ENCODE measurements around the gene CAMK2A. TPM values are rescaled to one million over a fixed set of nuclear protein-coding genes. Genes with fewer than 3 reads are reported as not detected.

The CAMK2A gene
- total RNA-seq, 6 donors from 2014 or later = 0.29 to 2.4 (median 1.8) TPM; not detected in 1

DNA sequence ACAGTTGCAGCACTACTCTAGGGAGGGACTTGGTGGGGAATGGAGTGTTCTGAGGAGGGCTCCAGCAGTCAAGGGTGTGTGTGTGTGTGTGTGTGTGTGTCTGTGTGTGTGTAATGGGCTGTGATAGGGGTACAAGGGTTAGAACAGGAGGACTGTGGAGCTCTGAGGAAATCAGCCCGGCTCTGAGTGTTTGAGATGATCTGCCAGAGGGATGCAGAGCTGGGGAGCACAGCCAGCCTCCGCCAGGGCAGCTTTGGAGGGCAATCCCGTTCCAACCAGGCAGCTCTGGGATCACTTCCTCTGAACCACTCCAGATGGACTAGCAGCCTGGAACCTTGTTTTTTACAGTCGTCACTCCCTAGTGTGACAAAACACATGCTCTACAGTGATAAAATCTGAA, 102.7 kb downstream of the CAMK2A start:
- ATAC-seq (ENCODE audit: low FRiP score in 2 of 2) (no peak), DNase-seq (no peak)
- TF ChIP-seq POLR2A (IDR thresholded peaks at IDR 0.05) = no peak
- TF ChIP-seq EP300 (IDR thresholded peaks at IDR 0.05) = no peak
- no peak for TF ChIP-seq POLR2AphosphoS5 (IDR thresholded peaks at IDR 0.05)
- no peak for TF ChIP-seq CTCF (IDR thresholded peaks at IDR 0.05)
- Histone ChIP-seq H3K27me3 (peaks cover 0 to 12% (median 4%) of the 10 kb centered on the region in 4 donors), H3K4me3 (no peak overlapping the region), H3K27ac (no peak overlapping the region), H3K9me3 (no peaks in the 10 kb centered on the region), H3K36me3 (no peaks in the 10 kb centered on the region), H3K4me1 (peaks cover 0 to 6% (median 3%) of the 10 kb centered on the region in 4 donors)
- 55 to 58% methylated on average over 3 to 4 of the region's 4 CpGs for WGBS, 2 donors

DNA sequence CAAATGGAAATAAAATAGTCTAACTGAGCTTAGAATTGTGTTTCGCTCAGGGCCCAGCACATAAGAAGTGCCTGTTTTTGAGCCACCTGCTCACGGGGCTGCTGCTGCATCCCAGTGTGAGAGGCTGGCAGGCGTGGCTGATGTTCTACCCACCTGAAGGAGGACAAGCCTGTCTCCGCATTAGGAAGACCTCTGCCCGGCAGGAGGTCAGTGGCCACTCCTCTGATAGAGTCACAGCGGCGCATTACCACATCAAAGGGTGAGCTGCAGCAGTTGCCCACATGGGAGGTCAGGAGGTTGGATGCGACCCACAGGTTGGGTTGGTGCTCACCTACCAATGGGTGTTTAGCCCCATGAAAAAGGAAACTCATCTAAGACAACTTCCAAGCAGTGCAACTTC, 103.4 kb downstream of the CAMK2A start:
- Histone ChIP-seq H3K27ac (no peak overlapping the region), H3K27me3 (peaks cover 0 to 12% (median 4%) of the 10 kb centered on the region in 4 donors), H3K36me3 (no peaks in the 10 kb centered on the region), H3K4me1 (peaks cover 0 to 6% (median 3%) of the 10 kb centered on the region in 4 donors), H3K9me3 (no peaks in the 10 kb centered on the region), H3K4me3 (no peak overlapping the region)
- ATAC-seq (ENCODE audit: low FRiP score in 2 of 2) = no peak
- no peak for DNase-seq
- WGBS, 2 donors = 83 to 100% methylated on average over 6 to 8 of the region's 8 CpGs
- TF ChIP-seq EP300 (IDR thresholded peaks at IDR 0.05) = no peak
- no peak for TF ChIP-seq POLR2A (IDR thresholded peaks at IDR 0.05)
- TF ChIP-seq POLR2AphosphoS5 (IDR thresholded peaks at IDR 0.05) = no peak
- no peak for TF ChIP-seq CTCF (IDR thresholded peaks at IDR 0.05)

- H3K4me3 ChIP-seq = no peak overlapping the region
- DNase-seq = no peak
- WGBS, 2 donors = 70 to 75% methylated on average over 12 of the region's 12 CpGs
- ATAC-seq (ENCODE audit: low FRiP score in 2 of 2) = no peak
- no peak for TF ChIP-seq CTCF (IDR thresholded peaks at IDR 0.05)
- TF ChIP-seq POLR2A (IDR thresholded peaks at IDR 0.05) = no peak
- no peak for TF ChIP-seq EP300 (IDR thresholded peaks at IDR 0.05)
- no peak for TF ChIP-seq POLR2AphosphoS5 (IDR thresholded peaks at IDR 0.05)
- peaks cover 3 to 7% (median 5%) of the 10 kb centered on the region in 4 donors for H3K4me1 ChIP-seq
- H3K27me3 ChIP-seq = peaks cover 0 to 7% (median under 1%) of the 10 kb centered on the region in 4 donors
- no peaks in the 10 kb centered on the region for H3K36me3 ChIP-seq
- no peak overlapping the region for H3K27ac ChIP-seq
- H3K9me3 ChIP-seq = no peaks in the 10 kb centered on the region
Observed at GRCh38 chr5:150184990-150185912, 104.3 kb downstream of the CAMK2A start.

- TF ChIP-seq CTCF (IDR thresholded peaks at IDR 0.05) (no peak), POLR2A (IDR thresholded peaks at IDR 0.05) (no peak), EP300 (IDR thresholded peaks at IDR 0.05) (no peak), POLR2AphosphoS5 (IDR thresholded peaks at IDR 0.05) (no peak)
- Histone ChIP-seq H3K4me3 (no peak overlapping the region), H3K9me3 (no peaks in the 10 kb centered on the region), H3K27ac (no peak overlapping the region), H3K4me1 (peaks cover 0 to 4% (median 3%) of the 10 kb centered on the region in 4 donors), H3K36me3 (no peaks in the 10 kb centered on the region), H3K27me3 (no peaks in the 10 kb centered on the region)
- ATAC-seq (ENCODE audit: low FRiP score in 2 of 2) = no peak
- no peak for DNase-seq
- 78 to 83% methylated on average over 1 to 2 of the region's 2 CpGs for WGBS, 2 donors
Observed at GRCh38 chr5:150184006-150184405, 105.6 kb downstream of the CAMK2A start.

Data from upper lobe of left lung (tissue), 6 donors.